OCI-LY1 (cell line): ENCODE measurements around the gene HDAC10.

Source experiments
- H2AFZ ChIP-seq: fragments of 200-600 bp; sonication (generic), shearing (Covaris generic); 2 replicates; pipeline ENCODE4 v1.6.0; 2014; ENCODE audit warnings: antibody characterized with exemption, mild to moderate bottlenecking, low read length
- H3F3A ChIP-seq: fragments of 200-600 bp; sonication (generic), shearing (Covaris generic); 2 replicates; pipeline ENCODE4 v1.6.0; 2014; ENCODE audit warnings: mild to moderate bottlenecking, antibody characterized with exemption, low read length, moderate library complexity; ENCODE audit not compliant: insufficient read depth
- H3K27ac ChIP-seq: fragments of 200-600 bp; sonication (generic); 2 replicates; pipeline ENCODE4 v1.5.1; 2014; ENCODE audit warnings: low read length, mixed run types, mild to moderate bottlenecking, low read depth; ENCODE audit not compliant: poor library complexity, severe bottlenecking
- H3K27me3 ChIP-seq: fragments of 200-600 bp; sonication (generic); 2 replicates; pipeline ENCODE4 v1.6.0; 2014; ENCODE audit warnings: antibody characterized with exemption, mild to moderate bottlenecking, low read length, moderate library complexity; ENCODE audit not compliant: insufficient read depth
- H3K36me3 ChIP-seq: fragments of 200-600 bp; sonication (generic); 2 replicates; pipeline ENCODE4 v1.6.1; 2014; ENCODE audit warnings: mild to moderate bottlenecking, antibody characterized with exemption, low read length, moderate library complexity, mixed read lengths; ENCODE audit not compliant: insufficient read depth
- H3K4me1 ChIP-seq: fragments of 200-600 bp; sonication (generic); 2 replicates; pipeline ENCODE4 v1.5.1; 2014; ENCODE audit warnings: mild to moderate bottlenecking, low read length, moderate library complexity; ENCODE audit not compliant: insufficient read depth, severe bottlenecking
- H3K4me2 ChIP-seq: fragments of 200-600 bp; sonication (generic), shearing (Covaris generic); 2 replicates; pipeline ENCODE4 v1.6.1; 2014; ENCODE audit warnings: low read length
- H3K4me3 ChIP-seq: fragments of 200-600 bp; sonication (generic); 2 replicates; pipeline ENCODE4 v1.5.1; 2014; ENCODE audit warnings: low read length, low read depth, mild to moderate bottlenecking, mixed read lengths; ENCODE audit not compliant: poor library complexity, severe bottlenecking
- H3K79me2 ChIP-seq: fragments of 200-600 bp; shearing (Covaris generic); 2 replicates; pipeline ENCODE4 v1.6.1; 2016; ENCODE audit warnings: mixed run types, low read length, mixed read lengths; ENCODE audit not compliant: insufficient read depth
- H3K9ac ChIP-seq: fragments of 200-600 bp; sonication (generic), shearing (Covaris generic); 2 replicates; pipeline ENCODE4 v1.6.1; 2014; ENCODE audit warnings: mild to moderate bottlenecking, low read length, mixed read lengths
- H3K9me2 ChIP-seq: fragments of 200-600 bp; sonication (generic), shearing (Covaris generic); 2 replicates; pipeline ENCODE4 v1.6.1; 2014; ENCODE audit warnings: low read depth, mild to moderate bottlenecking, low read length, mixed read lengths
- H3K9me3 ChIP-seq: fragments of 200-600 bp; shearing (Covaris generic); 2 replicates; pipeline ENCODE4 v1.6.1; 2014; ENCODE audit warnings: low read length, mixed read lengths
- H4K20me1 ChIP-seq: fragments of 200-600 bp; sonication (generic), shearing (Covaris generic); 2 replicates; pipeline ENCODE4 v1.6.0; 2016; ENCODE audit warnings: mild to moderate bottlenecking, low read length; ENCODE audit not compliant: insufficient read depth
- CTCF ChIP-seq: fragments of 200-600 bp; sonication (generic), shearing (Covaris generic); IDR thresholded peaks from 2 replicates; pipeline ENCODE4 v1.5.1; 2017; ENCODE audit warnings: mild to moderate bottlenecking, antibody characterized with exemption, low read length, moderate library complexity, mixed read lengths
- EZH2 ChIP-seq: fragments of 200-600 bp; sonication (generic), shearing (Covaris generic); IDR thresholded peaks from 2 replicates; pipeline ENCODE4 v1.8.0; 2017; ENCODE audit warnings: borderline replicate concordance, mixed run types, mild to moderate bottlenecking, antibody characterized with exemption, low read length, moderate library complexity, mixed read lengths

Gene HDAC10

GRCh38 chr22:50278956-50279619 lies 28.0 kb upstream of the HDAC10 start:
- no peak overlapping the region for H3K27ac ChIP-seq
- peaks cover 7% of the 10 kb centered on the region; the same call in 1 of the 2 replicates for H3K27me3 ChIP-seq
- no peaks in the 10 kb centered on the region for H3F3A ChIP-seq

GRCh38 chr22:50278461-50278860 lies 27.4 kb upstream of the HDAC10 start:
- H3K27ac ChIP-seq, result no peak overlapping the region
- H3K4me1 ChIP-seq, result no peaks in the 10 kb centered on the region
- no peaks in the 10 kb centered on the region for H3K36me3 ChIP-seq
- no peak overlapping the region for H3K4me2 ChIP-seq
- TF ChIP-seq EZH2 (no peak), CTCF (no peak)
- H3K4me3 ChIP-seq, result no peak overlapping the region
- H2AFZ ChIP-seq, result no peak overlapping the region
- no peaks in the 10 kb centered on the region for H4K20me1 ChIP-seq
- no peaks in the 10 kb centered on the region for H3F3A ChIP-seq
- no peak overlapping the region for H3K9ac ChIP-seq
- H3K9me2 ChIP-seq, result no peaks in the 10 kb centered on the region
- H3K27me3 ChIP-seq, result peaks cover 7% of the 10 kb centered on the region; the same call in 1 of the 2 replicates
- no peaks in the 10 kb centered on the region for H3K79me2 ChIP-seq
- no peaks in the 10 kb centered on the region for H3K9me3 ChIP-seq

More at GRCh38 chr22:50278956-50279619, 28.0 kb upstream of the HDAC10 start:
- no peak overlapping the region for H2AFZ ChIP-seq
- no peaks in the 10 kb centered on the region for H3K36me3 ChIP-seq
- no peaks in the 10 kb centered on the region for H3K9me3 ChIP-seq
- TF ChIP-seq CTCF (no peak), EZH2 (no peak)
- H3K9ac ChIP-seq, result no peak overlapping the region
- H3K4me3 ChIP-seq, result no peak overlapping the region
- no peaks in the 10 kb centered on the region for H3K4me1 ChIP-seq
- no peaks in the 10 kb centered on the region for H3K79me2 ChIP-seq
- no peaks in the 10 kb centered on the region for H3K9me2 ChIP-seq
- no peaks in the 10 kb centered on the region for H4K20me1 ChIP-seq
- H3K4me2 ChIP-seq, result no peak overlapping the region

GRCh38 chr22:50277761-50278160 lies 26.7 kb upstream of the HDAC10 start:
- Histone ChIP-seq H3K36me3 (no peaks in the 10 kb centered on the region), H3K4me2 (no peak overlapping the region), H2AFZ (no peak overlapping the region), H3K79me2 (no peaks in the 10 kb centered on the region), H3K9ac (no peak overlapping the region), H3K27me3 (peaks cover 7% of the 10 kb centered on the region; the same call in 1 of the 2 replicates), H3K27ac (no peak overlapping the region), H3K9me2 (no peaks in the 10 kb centered on the region), H3K9me3 (no peaks in the 10 kb centered on the region), H4K20me1 (no peaks in the 10 kb centered on the region), H3F3A (no peaks in the 10 kb centered on the region), H3K4me1 (no peaks in the 10 kb centered on the region), H3K4me3 (no peak overlapping the region)
- TF ChIP-seq EZH2 (no peak), CTCF (no peak)
